Measurements from ENCODE around the gene SMAD6. TPM values are rescaled to one million over a fixed set of nuclear protein-coding genes. Genes with fewer than 3 reads are reported as not detected.

The SMAD6 gene
- total RNA-seq, 1 donor from 2014 or later, result 14.6 TPM

GRCh38 chr15:66780973-66781718, 79.1 kb downstream of the SMAD6 start:
- no peak for TF ChIP-seq CTCF (IDR thresholded peaks at IDR 0.05)
- peaks cover 54% of the 10 kb centered on the region for H3K4me1 Mint-ChIP-seq (ENCODE audit: unreplicated experiment)
- H3K4me3 Mint-ChIP-seq (ENCODE audit: unreplicated experiment), result no peak overlapping the region
- no peaks in the 10 kb centered on the region for H3K36me3 Mint-ChIP-seq (ENCODE audit: unreplicated experiment)
- H3K9me3 Mint-ChIP-seq (ENCODE audit: unreplicated experiment), result no peaks in the 10 kb centered on the region
- H3K27me3 Mint-ChIP-seq (ENCODE audit: unreplicated experiment), result no peaks in the 10 kb centered on the region
- H3K27ac Mint-ChIP-seq (ENCODE audit: unreplicated experiment), result no peak overlapping the region
- no peak for DNase-seq (ENCODE audit: extremely low spot score, unreplicated experiment)

- Mint-ChIP-seq H3K27ac (ENCODE audit: unreplicated experiment) (no peak overlapping the region), H3K4me3 (ENCODE audit: unreplicated experiment) (no peak overlapping the region), H3K9me3 (ENCODE audit: unreplicated experiment) (no peaks in the 10 kb centered on the region), H3K27me3 (ENCODE audit: unreplicated experiment) (no peaks in the 10 kb centered on the region), H3K4me1 (ENCODE audit: unreplicated experiment) (peaks cover 57% of the 10 kb centered on the region), H3K36me3 (ENCODE audit: unreplicated experiment) (no peaks in the 10 kb centered on the region)
- TF ChIP-seq CTCF (IDR thresholded peaks at IDR 0.05), result no peak
- no peak for DNase-seq (ENCODE audit: extremely low spot score, unreplicated experiment)
Measured at GRCh38 chr15:66782785-66783184, 80.7 kb downstream of the SMAD6 start.

- Mint-ChIP-seq H3K27ac (ENCODE audit: unreplicated experiment) (no peak overlapping the region), H3K4me3 (ENCODE audit: unreplicated experiment) (no peak overlapping the region), H3K36me3 (ENCODE audit: unreplicated experiment) (no peaks in the 10 kb centered on the region), H3K27me3 (ENCODE audit: unreplicated experiment) (no peaks in the 10 kb centered on the region), H3K4me1 (ENCODE audit: unreplicated experiment) (peaks cover 52% of the 10 kb centered on the region), H3K9me3 (ENCODE audit: unreplicated experiment) (no peaks in the 10 kb centered on the region)
- TF ChIP-seq CTCF (IDR thresholded peaks at IDR 0.05), result no peak
- no peak for DNase-seq (ENCODE audit: extremely low spot score, unreplicated experiment)
Measured at GRCh38 chr15:66783314-66783713, 81.3 kb downstream of the SMAD6 start.

- H3K36me3 Mint-ChIP-seq (ENCODE audit: unreplicated experiment), result no peaks in the 10 kb centered on the region
- no peaks in the 10 kb centered on the region for H3K9me3 Mint-ChIP-seq (ENCODE audit: unreplicated experiment)
- no peak for DNase-seq (ENCODE audit: extremely low spot score, unreplicated experiment)
- no peaks in the 10 kb centered on the region for H3K27me3 Mint-ChIP-seq (ENCODE audit: unreplicated experiment)
- H3K4me3 Mint-ChIP-seq (ENCODE audit: unreplicated experiment), result no peak overlapping the region
- H3K27ac Mint-ChIP-seq (ENCODE audit: unreplicated experiment), result no peak overlapping the region
- peaks cover 51% of the 10 kb centered on the region for H3K4me1 Mint-ChIP-seq (ENCODE audit: unreplicated experiment)
- no peak for TF ChIP-seq CTCF (IDR thresholded peaks at IDR 0.05)
Measured at GRCh38 chr15:66783725-66784124, 81.7 kb downstream of the SMAD6 start.

- H3K4me3 Mint-ChIP-seq (ENCODE audit: unreplicated experiment), result no peak overlapping the region
- H3K27me3 Mint-ChIP-seq (ENCODE audit: unreplicated experiment), result no peaks in the 10 kb centered on the region
- no peaks in the 10 kb centered on the region for H3K9me3 Mint-ChIP-seq (ENCODE audit: unreplicated experiment)
- TF ChIP-seq CTCF (IDR thresholded peaks at IDR 0.05), result no peak
- DNase-seq (ENCODE audit: extremely low spot score, unreplicated experiment), result no peak
- no peak overlapping the region for H3K27ac Mint-ChIP-seq (ENCODE audit: unreplicated experiment)
- no peaks in the 10 kb centered on the region for H3K36me3 Mint-ChIP-seq (ENCODE audit: unreplicated experiment)
- peaks cover 51% of the 10 kb centered on the region for H3K4me1 Mint-ChIP-seq (ENCODE audit: unreplicated experiment)
Measured at GRCh38 chr15:66784174-66784573, 82.1 kb downstream of the SMAD6 start.
